Thyroid gland (tissue), 4 donors: Measurements from ENCODE around the gene ATRNL1.

ENCODE experiments used
- POLR2A ChIP-seq, 2 donors: fragments of 450-650 bp; IDR thresholded peaks; one replicate each; pipeline ENCODE4 v1.6.1; 2017; ENCODE audit warnings: antibody characterized with exemption in 2 of 2, mild to moderate bottlenecking in 2 of 2, moderate library complexity in 1 of 2
- TF ChIP-seq, protein P1 (sequence below), 6 experiments: fragments of 200-600 bp in 3 of 6; fragments of 450-650 bp in 3 of 6; sonication (generic) in 3 of 6; IDR thresholded peaks; one replicate each; pipeline ENCODE4 v1.5.1; 2016 to 2019; ENCODE audit warnings: antibody characterized with exemption in 6 of 6, mild to moderate bottlenecking in 2 of 6, inconsistent platforms in 1 of 6, moderate library complexity in 1 of 6

DNA sequence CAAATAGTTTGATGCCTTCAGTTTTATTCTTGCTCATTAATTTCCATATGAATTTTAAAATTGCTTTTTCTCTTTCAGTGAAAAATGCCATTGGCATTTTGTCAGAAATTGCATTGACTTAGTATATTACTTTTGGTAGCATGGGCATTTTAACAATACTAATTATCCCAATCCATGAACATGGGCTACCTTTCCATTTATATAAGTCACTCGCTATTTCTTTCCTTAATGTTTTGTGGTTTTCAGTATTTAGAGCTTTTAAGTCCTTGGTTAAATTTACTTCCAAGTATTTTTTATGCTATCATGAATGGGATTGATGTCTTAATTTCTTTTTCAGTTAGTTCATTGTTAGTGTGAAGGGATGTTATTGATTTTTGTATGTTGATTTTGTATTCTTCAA is 297.4 kb downstream of the ATRNL1 start:
- TF ChIP-seq, protein P1, sequence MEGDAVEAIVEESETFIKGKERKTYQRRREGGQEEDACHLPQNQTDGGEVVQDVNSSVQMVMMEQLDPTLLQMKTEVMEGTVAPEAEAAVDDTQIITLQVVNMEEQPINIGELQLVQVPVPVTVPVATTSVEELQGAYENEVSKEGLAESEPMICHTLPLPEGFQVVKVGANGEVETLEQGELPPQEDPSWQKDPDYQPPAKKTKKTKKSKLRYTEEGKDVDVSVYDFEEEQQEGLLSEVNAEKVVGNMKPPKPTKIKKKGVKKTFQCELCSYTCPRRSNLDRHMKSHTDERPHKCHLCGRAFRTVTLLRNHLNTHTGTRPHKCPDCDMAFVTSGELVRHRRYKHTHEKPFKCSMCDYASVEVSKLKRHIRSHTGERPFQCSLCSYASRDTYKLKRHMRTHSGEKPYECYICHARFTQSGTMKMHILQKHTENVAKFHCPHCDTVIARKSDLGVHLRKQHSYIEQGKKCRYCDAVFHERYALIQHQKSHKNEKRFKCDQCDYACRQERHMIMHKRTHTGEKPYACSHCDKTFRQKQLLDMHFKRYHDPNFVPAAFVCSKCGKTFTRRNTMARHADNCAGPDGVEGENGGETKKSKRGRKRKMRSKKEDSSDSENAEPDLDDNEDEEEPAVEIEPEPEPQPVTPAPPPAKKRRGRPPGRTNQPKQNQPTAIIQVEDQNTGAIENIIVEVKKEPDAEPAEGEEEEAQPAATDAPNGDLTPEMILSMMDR (IDR thresholded peaks at IDR 0.05), result no peak
- TF ChIP-seq POLR2A (IDR thresholded peaks at IDR 0.05), result no peak
